Activated CD8-positive, alpha-beta T cell treated with anti-CD3 and anti-CD28 coated beads, Interleukin-2, amount 10 ng/mL, durations not matched to agents 7 days and 5 days (primary cell): Measurements from ENCODE around the gene NDRG2. TPM values are rescaled to one million over a fixed set of nuclear protein-coding genes. Genes with fewer than 3 reads are reported as not detected.

Experiments
- ATAC-seq: fragments of 150-1000 bp; cut with Tn5 transposase; one replicate; pipeline ENCODE4 v1.10.0; 2021; ENCODE audit warnings: moderate library complexity
- CTCF ChIA-PET: fragments of 350-600 bp; sonication (Branson Sonifier 250); formaldehyde crosslinking; loops from one replicate; lab custom pipeline; 2021; ENCODE audit warnings: antibody characterized with exemption; lab: Charles Lee
- POLR2A ChIA-PET: fragments of 350-600 bp; sonication (Branson Sonifier 250); formaldehyde crosslinking; loops from one replicate; lab custom pipeline; 2021; ENCODE audit warnings: antibody characterized with exemption; lab: Charles Lee
- DNase-seq: peaks from one replicate; pipeline ENCODE4 v3.0.0-alpha.2; 2020
- H3K27ac Mint-ChIP-seq: one replicate; pipeline ENCODE4 v1.8.0; 2021; ENCODE audit warnings: mild to moderate bottlenecking, mixed read lengths
- H3K27me3 Mint-ChIP-seq: one replicate; pipeline ENCODE4 v1.8.0; 2021; ENCODE audit warnings: low read depth, mixed read lengths
- H3K36me3 Mint-ChIP-seq: one replicate; pipeline ENCODE4 v1.8.0; 2021; ENCODE audit warnings: low read depth, mixed read lengths
- H3K4me1 Mint-ChIP-seq: one replicate; pipeline ENCODE4 v1.8.0; 2021; ENCODE audit warnings: low read depth, mixed read lengths
- H3K4me3 Mint-ChIP-seq: one replicate; pipeline ENCODE4 v1.8.0; 2021; ENCODE audit warnings: mild to moderate bottlenecking, mixed read lengths
- H3K9me3 Mint-ChIP-seq: one replicate; pipeline ENCODE4 v1.8.0; 2022; ENCODE audit warnings: mixed read lengths; ENCODE audit not compliant: insufficient read depth
- total RNA-seq, 2 experiments: library from RNA; stranded (reverse); gene quantifications; one replicate each; pipeline ENCODE4 v1.2.3, GENCODE V29; 2021

NDRG2 gene
- 1 to 10 TPM; 6.2 to 7.6 TPM for total RNA-seq

DNA sequence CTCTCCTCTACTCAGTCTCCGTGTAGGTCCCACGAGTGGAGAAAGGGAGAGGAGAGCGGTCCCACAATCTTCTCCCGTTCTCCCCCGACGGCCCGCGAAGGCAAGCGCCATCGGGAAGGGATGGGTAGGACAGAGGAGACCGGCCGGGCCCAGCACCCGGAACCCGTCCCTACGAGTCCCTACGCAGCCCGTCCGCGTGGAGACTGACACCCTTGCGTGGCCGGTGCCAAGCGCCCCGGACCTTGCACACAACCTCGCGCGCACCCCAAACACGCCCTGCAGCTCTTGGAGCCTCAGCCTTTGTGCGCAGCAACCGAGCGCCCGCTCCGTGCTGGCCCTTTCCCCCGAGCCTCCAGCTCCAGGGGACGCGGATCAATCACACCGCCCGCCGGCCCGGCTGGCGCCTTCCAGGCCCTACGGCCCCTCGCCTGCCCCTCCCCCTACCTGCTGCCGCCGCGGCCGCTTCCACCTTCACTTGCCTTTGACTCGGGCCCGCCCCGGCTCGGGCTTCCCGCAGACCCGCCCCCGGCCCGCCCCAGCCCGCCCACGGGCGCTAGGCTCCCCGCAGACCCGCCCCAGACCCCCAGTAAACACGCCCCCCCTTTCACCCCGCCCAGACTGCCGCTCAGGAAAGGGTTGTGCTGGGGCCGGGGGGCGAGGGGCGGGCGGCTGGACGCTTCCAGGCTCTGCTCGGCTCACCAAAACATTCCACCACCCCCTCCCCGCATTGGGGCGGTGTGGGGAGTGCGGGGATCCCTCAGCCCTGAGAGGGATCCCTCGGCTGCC, at the start of gene NDRG2:
Gene NDRG2, minus strand, starts transcription at position 477 of the 786 bp plus-strand sequence. CDS start 1,746 bp downstream, outside the sequence.
- POLR2A ChIA-PET: interaction anchor here (0.7 kb wide), 1 partner anchor 232 kb away, joined by 3 read pairs; no protein-coding TSS in a partner anchor

GRCh38 chr14:21073921-21074320, 49.1 kb upstream of the NDRG2 start:
- ATAC-seq (no peak), DNase-seq (no peak)
- POLR2A ChIA-PET: no interaction called here
- Mint-ChIP-seq H3K9me3 (no peaks in the 10 kb centered on the region), H3K27me3 (peaks cover 46% of the 10 kb centered on the region), H3K4me1 (peaks cover 32% of the 10 kb centered on the region), H3K27ac (no peak overlapping the region), H3K4me3 (no peak overlapping the region), H3K36me3 (no peaks in the 10 kb centered on the region)
- CTCF ChIA-PET: interaction anchor here (0.9 to 2.4 kb wide), 2 partner anchors 30 to 59 kb away, joined by 5 to 8 read pairs; no protein-coding TSS in a partner anchor

More for the DNA sequence above, at the start of gene NDRG2:
- no peaks in the 10 kb centered on the region for H3K9me3 Mint-ChIP-seq
- H3K27ac Mint-ChIP-seq: peak within 1 kb of the TSS; percentile 13
- CTCF ChIA-PET: interaction anchor here (1.0 to 3.1 kb wide), 5 partner anchors 10 to 80 kb away, joined by 3 to 22 read pairs (median 4); no protein-coding TSS in a partner anchor
- H3K4me1 Mint-ChIP-seq: peaks cover 12% of the 10 kb centered on the region
- peak; percentile 90 for ATAC-seq
- peak; percentile 75 for DNase-seq
- H3K4me3 Mint-ChIP-seq: peak within 1 kb of the TSS; percentile 72
- no peaks in the 10 kb centered on the region for H3K36me3 Mint-ChIP-seq
- H3K27me3 Mint-ChIP-seq: peaks cover 30% of the 10 kb centered on the region

- H3K27me3 Mint-ChIP-seq: peaks cover 51% of the 10 kb centered on the region
- no peak overlapping the region for H3K27ac Mint-ChIP-seq
- POLR2A ChIA-PET: no interaction called here
- no peak overlapping the region for H3K4me3 Mint-ChIP-seq
- DNase-seq (no peak), ATAC-seq (no peak)
- H3K36me3 Mint-ChIP-seq: no peaks in the 10 kb centered on the region
- H3K4me1 Mint-ChIP-seq: peaks cover 37% of the 10 kb centered on the region
- no peaks in the 10 kb centered on the region for H3K9me3 Mint-ChIP-seq
- CTCF ChIA-PET: interaction anchor here (0.6 to 3.4 kb wide), 5 partner anchors 15 to 58 kb away, joined by 3 to 57 read pairs (median 23); partner anchors contain the start of gene TMEM253
Measured at GRCh38 chr14:21072781-21073339, 48.0 kb upstream of the NDRG2 start.

GRCh38 chr14:21072031-21072473, 47.2 kb upstream of the NDRG2 start:
- ATAC-seq: no peak
- H3K9me3 Mint-ChIP-seq: no peaks in the 10 kb centered on the region
- no peak overlapping the region for H3K27ac Mint-ChIP-seq
- H3K4me3 Mint-ChIP-seq: no peak overlapping the region
- DNase-seq: no peak
- no peaks in the 10 kb centered on the region for H3K36me3 Mint-ChIP-seq
- POLR2A ChIA-PET: interaction anchor here (0.8 kb wide), 1 partner anchor 10 kb away, joined by 3 read pairs; no protein-coding TSS in a partner anchor
- H3K4me1 Mint-ChIP-seq: peaks cover 37% of the 10 kb centered on the region
- CTCF ChIA-PET: interaction anchor here (1.9 to 3.4 kb wide), 6 partner anchors 10 to 57 kb away, joined by 5 to 57 read pairs (median 24); partner anchors contain the start of gene TMEM253
- peaks cover 58% of the 10 kb centered on the region for H3K27me3 Mint-ChIP-seq

- peak; percentile 65 for DNase-seq
- peak overlapping the region; percentile 68 for H3K4me3 Mint-ChIP-seq
- ChIA-PET CTCF (interaction anchor here (0.8 to 3.4 kb wide), 8 partner anchors 11 to 57 kb away, joined by 3 to 57 read pairs (median 16); partner anchors contain the start of gene TMEM253), POLR2A (interaction anchor here (0.8 to 1.3 kb wide), 3 partner anchors 11 to 32 kb away, joined by 3 read pairs; no protein-coding TSS in a partner anchor)
- H3K27ac Mint-ChIP-seq: no peak overlapping the region
- peaks cover 63% of the 10 kb centered on the region for H3K27me3 Mint-ChIP-seq
- peak; percentile 63 for ATAC-seq
- H3K9me3 Mint-ChIP-seq: no peaks in the 10 kb centered on the region
- H3K36me3 Mint-ChIP-seq: no peaks in the 10 kb centered on the region
- H3K4me1 Mint-ChIP-seq: peaks cover 37% of the 10 kb centered on the region
Measured at GRCh38 chr14:21071225-21072030, 46.6 kb upstream of the NDRG2 start.

DNA sequence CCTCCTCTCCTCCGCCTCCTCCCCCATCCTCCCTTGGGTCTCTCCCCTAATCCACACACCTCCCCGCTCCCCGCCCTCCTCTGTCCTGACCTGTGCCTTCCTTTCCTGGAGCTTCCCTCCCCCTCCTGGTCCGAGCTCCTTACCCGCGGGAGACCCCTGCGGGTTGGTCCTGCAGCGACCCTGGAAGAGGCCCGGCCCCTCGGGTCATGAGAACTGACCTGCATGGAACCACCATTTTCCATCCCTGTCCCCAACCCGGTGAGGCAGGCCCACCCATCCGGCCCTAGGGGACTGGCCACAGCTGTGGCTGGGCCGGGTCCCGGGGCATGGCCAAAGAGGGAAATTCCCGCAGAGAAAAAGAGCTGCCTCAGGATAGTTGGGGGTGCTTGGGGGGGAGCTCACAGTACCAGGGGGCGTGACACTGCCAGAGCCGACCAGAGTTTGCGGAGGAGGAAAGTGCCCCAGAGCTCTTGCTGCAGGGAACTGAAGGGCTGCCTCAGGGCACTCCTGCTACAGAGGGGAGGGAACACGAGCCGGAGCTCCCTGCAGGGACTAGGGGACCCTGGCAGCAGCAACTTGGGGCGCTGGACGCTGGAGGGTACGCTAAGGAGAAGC, 45.9 kb upstream of the NDRG2 start:
- DNase-seq: peak; percentile 32
- Mint-ChIP-seq H3K4me1 (peaks cover 37% of the 10 kb centered on the region), H3K9me3 (no peaks in the 10 kb centered on the region), H3K36me3 (no peaks in the 10 kb centered on the region), H3K4me3 (peak overlapping the region; percentile 68), H3K27ac (no peak overlapping the region), H3K27me3 (peaks cover 65% of the 10 kb centered on the region)
- peak; percentile 18 for ATAC-seq
- POLR2A ChIA-PET: interaction anchor here (0.8 to 1.3 kb wide), 3 partner anchors 17 to 37 kb away, joined by 3 read pairs; no protein-coding TSS in a partner anchor
- CTCF ChIA-PET: interaction anchor here (0.8 to 3.4 kb wide), 10 partner anchors 9 to 100 kb away, joined by 3 to 57 read pairs (median 7); partner anchors contain the start of gene TMEM253

GRCh38 chr14:21070083-21070609, 45.3 kb upstream of the NDRG2 start, which contains the start of gene ARHGEF40:
Gene ARHGEF40, plus strand, starts transcription at chr14:21070304. Its CDS starts 93 bp downstream, at chr14:21070397.
- Mint-ChIP-seq H3K9me3 (no peaks in the 10 kb centered on the region), H3K36me3 (no peaks in the 10 kb centered on the region), H3K4me1 (peaks cover 37% of the 10 kb centered on the region), H3K4me3 (peak within 1 kb of the TSS; percentile 68), H3K27ac (no peak within 1 kb of the TSS), H3K27me3 (peaks cover 69% of the 10 kb centered on the region)
- CTCF ChIA-PET: interaction anchor here (0.9 to 3.4 kb wide), 9 partner anchors 8 to 99 kb away, joined by 3 to 57 read pairs (median 8); partner anchors contain the start of gene TMEM253
- POLR2A ChIA-PET: interaction anchor here (0.8 to 1.3 kb wide), 2 partner anchors 33 to 36 kb away, joined by 3 read pairs; no protein-coding TSS in a partner anchor
- ATAC-seq (peak; percentile 16), DNase-seq (no peak)

DNA sequence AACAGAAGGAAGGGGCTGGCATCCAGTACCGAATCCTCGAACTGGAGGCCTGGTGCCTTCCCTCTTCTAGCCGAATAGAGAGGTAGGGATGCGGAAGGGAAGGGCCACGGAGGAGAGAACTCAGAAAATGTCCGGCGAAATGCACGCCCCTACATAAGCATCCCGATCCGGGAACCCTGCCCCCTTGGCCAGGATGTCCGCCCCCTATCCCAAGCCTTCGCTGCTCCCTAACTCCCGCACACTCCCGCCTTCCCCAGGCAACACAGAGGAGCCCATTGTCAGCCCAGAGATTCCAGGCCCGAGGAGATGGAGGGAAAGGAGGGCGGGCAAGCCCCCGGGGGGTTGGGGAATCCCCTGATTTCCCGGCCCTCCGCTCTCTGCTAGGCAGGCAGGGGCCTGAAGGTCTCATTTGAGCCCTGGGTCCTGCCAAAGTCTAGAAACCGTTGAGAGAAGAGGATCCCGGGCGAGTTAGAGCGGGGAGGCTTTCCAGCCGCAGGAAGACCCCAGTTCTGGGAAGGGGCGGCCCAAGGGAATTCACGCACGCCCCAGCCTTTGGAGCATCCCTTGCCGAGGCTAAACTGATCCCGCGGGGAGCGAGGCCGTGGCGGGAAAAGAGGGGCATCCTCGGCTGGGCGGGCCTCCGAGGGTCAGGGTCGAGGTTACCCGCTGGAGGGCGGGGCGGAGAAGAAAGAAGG, 44.7 kb upstream of the NDRG2 start:
- Mint-ChIP-seq H3K27me3 (peaks cover 72% of the 10 kb centered on the region), H3K4me1 (peaks cover 37% of the 10 kb centered on the region), H3K36me3 (no peaks in the 10 kb centered on the region), H3K4me3 (peak overlapping the region; percentile 60), H3K9me3 (no peaks in the 10 kb centered on the region), H3K27ac (no peak overlapping the region)
- ChIA-PET CTCF (interaction anchor here (1.3 to 5.1 kb wide), 12 partner anchors 9 to 99 kb away, joined by 3 to 140 read pairs (median 26); partner anchors contain the start of gene TMEM253), POLR2A (interaction anchor here (0.8 to 1.4 kb wide), 2 partner anchors 35 to 36 kb away, joined by 3 to 5 read pairs; no protein-coding TSS in a partner anchor)
- no peak for DNase-seq
- no peak for ATAC-seq

GRCh38 chr14:21068521-21069387, 43.9 kb upstream of the NDRG2 start:
- no peak overlapping the region for H3K27ac Mint-ChIP-seq
- H3K4me3 Mint-ChIP-seq: peak overlapping the region; percentile 60
- H3K36me3 Mint-ChIP-seq: no peaks in the 10 kb centered on the region
- H3K9me3 Mint-ChIP-seq: no peaks in the 10 kb centered on the region
- ChIA-PET CTCF (interaction anchor here (0.8 to 5.1 kb wide), 16 partner anchors 9 to 98 kb away, joined by 3 to 140 read pairs (median 7); partner anchors contain the start of genes OR5AU1, SLC39A2 and TMEM253), POLR2A (interaction anchor here (0.7 to 1.4 kb wide), 2 partner anchors 24 to 36 kb away, joined by 3 to 5 read pairs; no protein-coding TSS in a partner anchor)
- H3K27me3 Mint-ChIP-seq: peaks cover 74% of the 10 kb centered on the region
- DNase-seq (peak; percentile 62), ATAC-seq (peak; percentile 52)
- H3K4me1 Mint-ChIP-seq: peaks cover 37% of the 10 kb centered on the region
